Left lung (tissue), 10 donors: ENCODE results near the gene BACE1. TPM values are rescaled to one million over a fixed set of nuclear protein-coding genes. Genes with fewer than 3 reads are reported as not detected.

Experiments
- ATAC-seq: fragments of 200-7000 bp; cut with Tn5 transposase; one replicate; pipeline ENCODE4 v1.9.1; 2020; ENCODE audit warnings: moderate library complexity
- DNase-seq, 4 donors: peaks; one replicate each; pipeline ENCODE4 v3.0.0-alpha.2; 2013 to 2020
- H3K27ac ChIP-seq, 2 donors: fragments of 200-600 bp; sonication (generic) in 1 of 2; one replicate each; pipeline versions ENCODE4 v1.5.0 to v1.8.0; 2020 to 2021
- H3K27me3 ChIP-seq, 2 donors: fragments of 200-600 bp; sonication (generic) in 1 of 2; one replicate each; pipeline versions ENCODE4 v1.5.0 to v1.8.0; 2020 to 2021
- H3K36me3 ChIP-seq, 2 donors: fragments of 200-600 bp; sonication (generic) in 1 of 2; one replicate each; pipeline versions ENCODE4 v1.5.0 to v1.8.0; 2020 to 2021
- H3K4me1 ChIP-seq, 2 donors: fragments of 200-600 bp; one replicate each; pipeline ENCODE4 v1.8.0; 2021
- H3K4me3 ChIP-seq, 2 donors: fragments of 200-600 bp; sonication (generic) in 1 of 2; one replicate each; pipeline versions ENCODE4 v1.5.0 to v1.8.0; 2020 to 2021; ENCODE audit warnings: mild to moderate bottlenecking in 1 of 2
- H3K9me3 ChIP-seq, 2 donors: fragments of 200-600 bp; sonication (generic) in 1 of 2; one replicate each; pipeline versions ENCODE4 v1.5.0 to v1.8.0; 2020 to 2021
- intact Hi-C, 2 donors: fragments of 100-400 bp; cut with DNase I; formaldehyde crosslinking; loops; one replicate each; pipeline versions ENCODE4 v1.11.2 to v1.14.2; 2022
- polyA plus RNA-seq, 6 donors: library from polyadenylated mRNA; unstranded; fragments of 120-200 nt; gene quantifications; one replicate each; pipeline ENCODE4 v1.2.1, GENCODE V29; 2013; ENCODE audit not compliant: insufficient read length in 6 of 6
- total RNA-seq, 2 donors: library from RNA; stranded (reverse); fragmentation: NEBNext Ultra II Directional; extraction: Animal tissue kit (Norgen Biotek cat#: 25700); gene quantifications; one replicate each; pipeline ENCODE4 v1.2.1, GENCODE V29; 2021
- TF ChIP-seq, protein P1 (sequence below), 2 donors: fragments of 200-600 bp; sonication (generic) in 1 of 2; IDR thresholded peaks; one replicate each; pipeline versions ENCODE4 v1.5.0 to v1.8.0; 2021; ENCODE audit warnings: antibody characterized with exemption in 2 of 2
- donor health status: DM: no; HTN: yes; CAD: no.
- donor health status: DM: no; HTN: no; CAD: no.

Gene BACE1
- total and polyA plus RNA-seq, 8 donors: 24.1 to 50.2 (median 46.0) TPM

GRCh38 chr11:117296881-117297280, 19.2 kb downstream of the BACE1 start:
- Histone ChIP-seq H3K4me3 (no peak overlapping the region), H3K27ac (no peak overlapping the region), H3K9me3 (no peaks in the 10 kb centered on the region), H3K27me3 (no peaks in the 10 kb centered on the region), H3K36me3 (peaks cover 0 to 16% of the 10 kb centered on the region in 2 donors), H3K4me1 (no peaks in the 10 kb centered on the region)
- no peak for DNase-seq
- TF ChIP-seq, protein P1, sequence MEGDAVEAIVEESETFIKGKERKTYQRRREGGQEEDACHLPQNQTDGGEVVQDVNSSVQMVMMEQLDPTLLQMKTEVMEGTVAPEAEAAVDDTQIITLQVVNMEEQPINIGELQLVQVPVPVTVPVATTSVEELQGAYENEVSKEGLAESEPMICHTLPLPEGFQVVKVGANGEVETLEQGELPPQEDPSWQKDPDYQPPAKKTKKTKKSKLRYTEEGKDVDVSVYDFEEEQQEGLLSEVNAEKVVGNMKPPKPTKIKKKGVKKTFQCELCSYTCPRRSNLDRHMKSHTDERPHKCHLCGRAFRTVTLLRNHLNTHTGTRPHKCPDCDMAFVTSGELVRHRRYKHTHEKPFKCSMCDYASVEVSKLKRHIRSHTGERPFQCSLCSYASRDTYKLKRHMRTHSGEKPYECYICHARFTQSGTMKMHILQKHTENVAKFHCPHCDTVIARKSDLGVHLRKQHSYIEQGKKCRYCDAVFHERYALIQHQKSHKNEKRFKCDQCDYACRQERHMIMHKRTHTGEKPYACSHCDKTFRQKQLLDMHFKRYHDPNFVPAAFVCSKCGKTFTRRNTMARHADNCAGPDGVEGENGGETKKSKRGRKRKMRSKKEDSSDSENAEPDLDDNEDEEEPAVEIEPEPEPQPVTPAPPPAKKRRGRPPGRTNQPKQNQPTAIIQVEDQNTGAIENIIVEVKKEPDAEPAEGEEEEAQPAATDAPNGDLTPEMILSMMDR (IDR thresholded peaks at IDR 0.05): no peak
- no peak for ATAC-seq
- intact Hi-C loops: no loop called here

GRCh38 chr11:117295438-117296137, 20.5 kb downstream of the BACE1 start:
- ATAC-seq: no peak
- TF ChIP-seq, protein P1 (IDR thresholded peaks at IDR 0.05): no peak
- no peaks in the 10 kb centered on the region for H3K9me3 ChIP-seq

GRCh38 chr11:117292616-117293015, 23.4 kb downstream of the BACE1 start:
- Histone ChIP-seq H3K9me3 (no peaks in the 10 kb centered on the region), H3K27ac (no peak overlapping the region), H3K4me1 (no peaks in the 10 kb centered on the region), H3K27me3 (no peaks in the 10 kb centered on the region), H3K4me3 (no peak overlapping the region), H3K36me3 (peaks cover 0 to 56% of the 10 kb centered on the region in 2 donors)
- DNase-seq (no peak), ATAC-seq (no peak)
- intact Hi-C loops: no loop called here
- TF ChIP-seq, protein P1 (IDR thresholded peaks at IDR 0.05): no peak

More at GRCh38 chr11:117295438-117296137, 20.5 kb downstream of the BACE1 start:
- Histone ChIP-seq H3K27ac (no peak overlapping the region), H3K4me3 (no peak overlapping the region), H3K36me3 (peaks cover 0 to 27% of the 10 kb centered on the region in 2 donors), H3K27me3 (no peaks in the 10 kb centered on the region), H3K4me1 (no peaks in the 10 kb centered on the region)
- no peak for DNase-seq
- intact Hi-C loops: no loop called here

GRCh38 chr11:117290809-117291396, 25.2 kb downstream of the BACE1 start, which contains the start of gene BACE1-AS:
Gene BACE1-AS, plus strand, starts transcription at chr11:117291346.
- Histone ChIP-seq H3K36me3 (peaks cover 0 to 65% of the 10 kb centered on the region in 2 donors), H3K4me3 (no peak within 1 kb of the TSS), H3K27me3 (no peaks in the 10 kb centered on the region), H3K4me1 (no peaks in the 10 kb centered on the region), H3K27ac (no peak within 1 kb of the TSS), H3K9me3 (no peaks in the 10 kb centered on the region)
- no peak for DNase-seq
- intact Hi-C loops: no loop called here
- TF ChIP-seq, protein P1 (IDR thresholded peaks at IDR 0.05): no peak
- no peak for ATAC-seq

- H3K27ac ChIP-seq: no peak overlapping the region
- intact Hi-C loops: no loop called here
- no peak for ATAC-seq
- peaks cover 0 to 76% of the 10 kb centered on the region in 2 donors for H3K36me3 ChIP-seq
- no peaks in the 10 kb centered on the region for H3K27me3 ChIP-seq
- no peaks in the 10 kb centered on the region for H3K4me1 ChIP-seq
- H3K9me3 ChIP-seq: no peaks in the 10 kb centered on the region
- TF ChIP-seq, protein P1 (IDR thresholded peaks at IDR 0.05): no peak
- no peak overlapping the region for H3K4me3 ChIP-seq
- no peak for DNase-seq
These were observed 26.3 kb downstream of the BACE1 start for GRCh38 chr11:117289795-117290194.
